Hematopoietic multipotent progenitor cell (in vitro differentiated cells): ENCODE data around the gene GORASP2. TPM values are rescaled to one million over a fixed set of nuclear protein-coding genes. Genes with fewer than 3 reads are reported as not detected.

ENCODE experiments used
- DNase-seq, 3 donors: peaks; one replicate each; pipeline ENCODE4 v3.0.0-alpha.2; 2011 to 2015; ENCODE audit warnings: low read depth in 2 of 3, low spot score in 2 of 3
- total RNA-seq: library from RNA; depleted of rRNA; stranded (reverse); fragments of >200 nt; gene quantifications from one replicate; pipeline ENCODE4 v1.2.3, GENCODE V29; 2012

The GORASP2 gene
- total RNA-seq, 1 donor: 33.4 TPM

- DNase-seq: no peak
These were observed 34.3 kb downstream of the GORASP2 start for GRCh38 chr2:170963386-170963785.

GRCh38 chr2:170965446-170966225 is 36.6 kb downstream of the GORASP2 start:
- no peak for DNase-seq

GRCh38 chr2:170966648-170967396 is 37.8 kb downstream of the GORASP2 start:
- peak in 1 of 3 donors; percentile 27 for DNase-seq

- DNase-seq: no peak
These were observed 38.5 kb downstream of the GORASP2 start for GRCh38 chr2:170967553-170967952.

- DNase-seq: no peak
These were observed 39.4 kb downstream of the GORASP2 start for GRCh38 chr2:170968205-170969003.

GRCh38 chr2:170969030-170969429 is 40.0 kb downstream of the GORASP2 start:
- no peak for DNase-seq

GRCh38 chr2:170969872-170970496 is 40.9 kb downstream of the GORASP2 start:
- DNase-seq: no peak

GRCh38 chr2:170971071-170971470 is 42.0 kb downstream of the GORASP2 start:
- peak in 1 of 3 donors; percentile 46 for DNase-seq

GRCh38 chr2:170972296-170973224 is 43.5 kb downstream of the GORASP2 start:
- DNase-seq: peak in 1 of 3 donors; percentile 33

GRCh38 chr2:170973225-170973491 is 44.1 kb downstream of the GORASP2 start:
- DNase-seq: no peak

- DNase-seq: peak; percentile 88 to 93 (median 92)
These were observed 44.6 kb downstream of the GORASP2 start for GRCh38 chr2:170973492-170974303.

GRCh38 chr2:170974304-170974993 is 45.4 kb downstream of the GORASP2 start:
- no peak for DNase-seq

- no peak for DNase-seq
These were observed 46.3 kb downstream of the GORASP2 start for GRCh38 chr2:170975127-170975942.

GRCh38 chr2:170975943-170976270 is 46.9 kb downstream of the GORASP2 start:
- no peak for DNase-seq

GRCh38 chr2:170984079-170984478 is 55.0 kb downstream of the GORASP2 start:
- no peak for DNase-seq

GRCh38 chr2:170985407-170985806 is 56.4 kb downstream of the GORASP2 start:
- DNase-seq: no peak

- DNase-seq: no peak
These were observed 57.7 kb downstream of the GORASP2 start for GRCh38 chr2:170986566-170987258.
